Testis (tissue), 2 donors: ENCODE results near the gene ERBB4.

Experiments
- POLR2A ChIP-seq: fragments of 450-650 bp; IDR thresholded peaks from one replicate; pipeline ENCODE4 v1.6.1; 2017; ENCODE audit warnings: antibody characterized with exemption, mild to moderate bottlenecking, moderate library complexity
- TF ChIP-seq, protein P1 (sequence below), 3 experiments: fragments of 450-650 bp in 2 of 3; fragments of 200-600 bp in 1 of 3; sonication (generic) in 1 of 3; IDR thresholded peaks; one replicate each; pipeline ENCODE4 v1.5.1; 2016 to 2019; ENCODE audit warnings: antibody characterized with exemption in 3 of 3, mild to moderate bottlenecking in 2 of 3, moderate library complexity in 1 of 3

DNA sequence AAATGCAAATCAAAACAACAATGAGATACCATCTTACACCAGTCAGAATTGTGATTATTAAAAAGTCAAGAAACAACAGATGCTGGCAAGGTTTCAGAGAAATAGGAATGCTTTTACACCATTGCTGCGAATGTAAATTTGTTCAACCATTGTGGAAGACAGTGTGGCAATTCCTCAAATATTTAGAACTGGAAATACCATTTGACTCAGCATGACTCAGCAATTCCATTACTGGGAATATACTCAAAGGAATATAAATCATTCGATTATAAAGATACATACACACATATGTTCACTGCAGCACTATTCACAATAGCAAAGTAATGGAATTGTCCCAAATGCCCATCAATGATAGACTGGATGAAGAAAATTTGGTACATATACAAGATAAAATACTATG, 516.7 kb downstream of the ERBB4 start:
- TF ChIP-seq, protein P1, sequence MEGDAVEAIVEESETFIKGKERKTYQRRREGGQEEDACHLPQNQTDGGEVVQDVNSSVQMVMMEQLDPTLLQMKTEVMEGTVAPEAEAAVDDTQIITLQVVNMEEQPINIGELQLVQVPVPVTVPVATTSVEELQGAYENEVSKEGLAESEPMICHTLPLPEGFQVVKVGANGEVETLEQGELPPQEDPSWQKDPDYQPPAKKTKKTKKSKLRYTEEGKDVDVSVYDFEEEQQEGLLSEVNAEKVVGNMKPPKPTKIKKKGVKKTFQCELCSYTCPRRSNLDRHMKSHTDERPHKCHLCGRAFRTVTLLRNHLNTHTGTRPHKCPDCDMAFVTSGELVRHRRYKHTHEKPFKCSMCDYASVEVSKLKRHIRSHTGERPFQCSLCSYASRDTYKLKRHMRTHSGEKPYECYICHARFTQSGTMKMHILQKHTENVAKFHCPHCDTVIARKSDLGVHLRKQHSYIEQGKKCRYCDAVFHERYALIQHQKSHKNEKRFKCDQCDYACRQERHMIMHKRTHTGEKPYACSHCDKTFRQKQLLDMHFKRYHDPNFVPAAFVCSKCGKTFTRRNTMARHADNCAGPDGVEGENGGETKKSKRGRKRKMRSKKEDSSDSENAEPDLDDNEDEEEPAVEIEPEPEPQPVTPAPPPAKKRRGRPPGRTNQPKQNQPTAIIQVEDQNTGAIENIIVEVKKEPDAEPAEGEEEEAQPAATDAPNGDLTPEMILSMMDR (IDR thresholded peaks at IDR 0.05), result no peak
- no peak for TF ChIP-seq POLR2A
